ENCODE data around the gene USP44. TPM values are rescaled to one million over a fixed set of nuclear protein-coding genes. Genes with fewer than 3 reads are reported as not detected.
"Not testable (repeated sequence)": the region's sequence is repeated elsewhere in the genome, so short reads cannot be mapped to it uniquely, and the experiment has no call there.

USP44 gene
- total and polyA plus RNA-seq, 2 of the 13 experiments (the other 11 are each of a cell fraction or from before 2014, with no cell fraction given): 0.05 to 0.07 TPM

DNA sequence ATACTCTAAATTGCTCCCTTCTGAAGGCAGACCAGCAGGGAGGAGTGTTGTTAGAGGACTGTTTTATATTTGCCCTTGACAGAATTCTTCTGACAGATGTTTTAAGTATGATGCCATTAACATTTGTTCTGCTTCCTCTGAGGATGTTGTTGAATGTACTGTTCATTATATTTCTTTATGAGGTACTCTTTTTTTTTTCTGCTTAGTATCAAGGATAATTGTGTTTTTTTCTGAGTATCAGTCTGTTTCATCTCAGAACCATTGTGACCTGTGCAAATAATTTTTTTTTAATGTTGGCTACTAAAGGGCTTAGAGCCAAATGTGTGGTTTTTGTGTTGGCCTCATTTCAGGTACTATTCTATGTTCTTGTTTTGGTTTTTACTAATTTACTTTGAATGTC lies 66.8 kb downstream of the USP44 start (continued):
- TF ChIP-seq ZBTB8A (CRISPR knock-in tag; IDR thresholded peaks at IDR 0.05; ENCODE audit: borderline replicate concordance, low read depth): no peak
- no peak for TF ChIP-seq ZNF30 (CRISPR knock-in tag; IDR thresholded peaks at IDR 0.05)
- TF ChIP-seq, protein P1, sequence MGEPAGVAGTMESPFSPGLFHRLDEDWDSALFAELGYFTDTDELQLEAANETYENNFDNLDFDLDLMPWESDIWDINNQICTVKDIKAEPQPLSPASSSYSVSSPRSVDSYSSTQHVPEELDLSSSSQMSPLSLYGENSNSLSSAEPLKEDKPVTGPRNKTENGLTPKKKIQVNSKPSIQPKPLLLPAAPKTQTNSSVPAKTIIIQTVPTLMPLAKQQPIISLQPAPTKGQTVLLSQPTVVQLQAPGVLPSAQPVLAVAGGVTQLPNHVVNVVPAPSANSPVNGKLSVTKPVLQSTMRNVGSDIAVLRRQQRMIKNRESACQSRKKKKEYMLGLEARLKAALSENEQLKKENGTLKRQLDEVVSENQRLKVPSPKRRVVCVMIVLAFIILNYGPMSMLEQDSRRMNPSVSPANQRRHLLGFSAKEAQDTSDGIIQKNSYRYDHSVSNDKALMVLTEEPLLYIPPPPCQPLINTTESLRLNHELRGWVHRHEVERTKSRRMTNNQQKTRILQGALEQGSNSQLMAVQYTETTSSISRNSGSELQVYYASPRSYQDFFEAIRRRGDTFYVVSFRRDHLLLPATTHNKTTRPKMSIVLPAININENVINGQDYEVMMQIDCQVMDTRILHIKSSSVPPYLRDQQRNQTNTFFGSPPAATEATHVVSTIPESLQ (CRISPR knock-in tag; conservative IDR thresholded peaks at IDR 0.05): no peak
- TF ChIP-seq ZNF501 (CRISPR knock-in tag; IDR thresholded peaks at IDR 0.05): no peak
- TF ChIP-seq STAT5B (CRISPR knock-in tag; IDR thresholded peaks at IDR 0.05): no peak
- no peak for TF ChIP-seq ZNF234 (CRISPR knock-in tag; conservative IDR thresholded peaks at IDR 0.05)

DNA sequence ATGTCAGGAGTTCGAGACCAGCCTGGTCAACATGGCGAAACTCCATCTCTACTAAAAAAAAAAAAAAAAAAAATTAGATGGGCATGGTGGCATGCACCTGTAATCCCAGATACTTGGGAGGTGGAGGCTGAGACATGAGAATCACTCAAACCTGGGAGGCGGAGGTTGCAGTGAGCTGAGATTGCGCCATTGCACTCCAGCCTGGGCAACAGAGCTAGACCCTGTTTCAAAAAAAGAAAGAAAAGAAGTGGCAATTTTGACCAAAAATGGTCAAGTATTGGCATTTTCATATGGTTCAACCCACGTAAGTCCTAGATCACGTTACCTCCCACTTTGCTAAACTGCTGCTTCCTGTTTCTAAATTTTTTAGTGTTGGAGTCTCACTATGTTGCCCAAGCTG lies 68.7 kb downstream of the USP44 start:
- H3K79me2 ChIP-seq (ENCODE audit: insufficient read depth, low read length): peaks cover 55% of the 10 kb centered on the region
- H3K9ac ChIP-seq (ENCODE audit: insufficient read depth, low read depth, low read length); H3K9me3 ChIP-seq (ENCODE audit: low read length); H2AFZ ChIP-seq (ENCODE audit: low read length); FAIRE-seq; H3K4me3 ChIP-seq (replicated peaks in 1 of 3; ENCODE audit: insufficient read depth in 1 of 3, low read depth in 2 of 3, low read length in 3 of 3); ATAC-seq; H3K27me3 ChIP-seq (ENCODE audit: control insufficient read depth in 1 of 2, insufficient read depth in 2 of 2, low read length in 2 of 2); BruUV-seq (replicated peaks); in situ Hi-C loops (cut with HindIII; ENCODE audit: extremely low pct_ligation_motif_present, low pct_unique_long_range_greater_than_20kb); CTCF ChIA-PET (ENCODE audit: low intra/inter-chr PET ratio, low total read pairs); intact Hi-C loops (cut with micrococcal nuclease; ENCODE audit: unreplicated experiment); H3K4me2 ChIP-seq (ENCODE audit: low read depth, low read length); H4K20me1 ChIP-seq (ENCODE audit: insufficient read depth, low read length); DNase-seq (ENCODE audit: low spot score); H3K27ac ChIP-seq (ENCODE audit: extremely low read length, insufficient read depth, low read length): not testable (repeated sequence)
- peaks cover 26% of the 10 kb centered on the region for H3K4me1 ChIP-seq (ENCODE audit: insufficient read depth, low read length)
- H3K36me3 ChIP-seq (replicated peaks in 1 of 2; ENCODE audit: control insufficient read depth in 1 of 2, insufficient read depth in 2 of 2, low read length in 2 of 2): peaks cover 6 to 65% of the 10 kb centered on the region in 2 experiments
- POLR2A ChIA-PET: interaction anchor here (0.6 kb wide), 1 partner anchor 407 kb away, joined by 3 read pairs; no protein-coding TSS in a partner anchor
- peak; percentile 44; the same call in 1 of the 2 replicates for TF ChIP-seq ZNF121 (CRISPR knock-in tag; IDR thresholded peaks at IDR 0.05)
- 100% methylated on average over 6 of the region's 6 CpGs for WGBS (ENCODE audit: low lambda C conversion rate)

Data from HepG2 (cell line).